A673 (cell line): ENCODE results near the gene FBP2.
"Not testable (repeated sequence)": the region's sequence is repeated elsewhere in the genome, so short reads cannot be mapped to it uniquely, and the experiment has no call there.

ENCODE experiments used
- CTCF ChIP-seq: fragments of 300-800, 200-600 bp; sonication (generic); conservative IDR thresholded peaks from 2 replicates; pipeline ENCODE4 v1.5.1; 2017; ENCODE audit warnings: low read depth, mild to moderate bottlenecking, antibody characterized with exemption, low read length, moderate library complexity, mixed read lengths
- EZH2 ChIP-seq: fragments of 200-600 bp; sonication (generic); IDR thresholded peaks from 2 replicates; pipeline ENCODE4 v1.6.1; 2017; ENCODE audit warnings: borderline replicate concordance, low read depth, mild to moderate bottlenecking, mixed read lengths, antibody characterized with exemption, low read length; ENCODE audit not compliant: poor library complexity, severe bottlenecking

GRCh38 chr9:94591046-94591545 lies 2.5 kb downstream of the FBP2 start:
- TF ChIP-seq CTCF, EZH2: not testable (repeated sequence)
